ENCODE measurements around the gene RPS4Y1. TPM values are rescaled to one million over a fixed set of nuclear protein-coding genes. Genes with fewer than 3 reads are reported as not detected.

Gene RPS4Y1
- polyA plus RNA-seq, 1 experiment: 512 TPM

DNA sequence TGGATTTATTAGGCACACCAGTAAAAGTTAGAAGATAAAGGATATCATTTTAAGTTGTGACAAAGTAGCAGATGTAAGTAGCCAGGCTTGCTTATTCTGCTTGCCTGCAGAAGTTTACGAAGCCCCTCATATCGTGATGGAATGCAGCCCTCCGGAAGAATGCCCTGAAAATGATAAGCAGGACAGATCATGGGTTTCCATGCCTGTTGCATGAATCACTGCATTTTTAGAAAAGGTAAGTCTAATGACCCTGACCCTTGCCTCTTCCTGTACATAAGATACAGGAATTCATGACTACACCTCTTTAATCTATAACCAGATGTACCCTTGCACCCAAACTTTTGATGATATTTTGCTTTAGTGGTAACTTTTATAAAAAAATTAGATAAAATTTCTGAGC lies 16.9 kb upstream of the RPS4Y1 start:
- CTCF ChIA-PET: no interaction called here
- POLR2A ChIA-PET: no interaction called here
- Histone ChIP-seq H3K36me3 (ENCODE audit: control insufficient read depth, insufficient read depth, low read length) (no peaks in the 10 kb centered on the region), H3K27me3 (ENCODE audit: control insufficient read depth, insufficient read depth, low read length) (no peaks in the 10 kb centered on the region; the same call in none of the 2 replicates), H3K4me3 (ENCODE audit: low read depth, low read length) (no peak overlapping the region)
- TF ChIP-seq, protein P1, sequence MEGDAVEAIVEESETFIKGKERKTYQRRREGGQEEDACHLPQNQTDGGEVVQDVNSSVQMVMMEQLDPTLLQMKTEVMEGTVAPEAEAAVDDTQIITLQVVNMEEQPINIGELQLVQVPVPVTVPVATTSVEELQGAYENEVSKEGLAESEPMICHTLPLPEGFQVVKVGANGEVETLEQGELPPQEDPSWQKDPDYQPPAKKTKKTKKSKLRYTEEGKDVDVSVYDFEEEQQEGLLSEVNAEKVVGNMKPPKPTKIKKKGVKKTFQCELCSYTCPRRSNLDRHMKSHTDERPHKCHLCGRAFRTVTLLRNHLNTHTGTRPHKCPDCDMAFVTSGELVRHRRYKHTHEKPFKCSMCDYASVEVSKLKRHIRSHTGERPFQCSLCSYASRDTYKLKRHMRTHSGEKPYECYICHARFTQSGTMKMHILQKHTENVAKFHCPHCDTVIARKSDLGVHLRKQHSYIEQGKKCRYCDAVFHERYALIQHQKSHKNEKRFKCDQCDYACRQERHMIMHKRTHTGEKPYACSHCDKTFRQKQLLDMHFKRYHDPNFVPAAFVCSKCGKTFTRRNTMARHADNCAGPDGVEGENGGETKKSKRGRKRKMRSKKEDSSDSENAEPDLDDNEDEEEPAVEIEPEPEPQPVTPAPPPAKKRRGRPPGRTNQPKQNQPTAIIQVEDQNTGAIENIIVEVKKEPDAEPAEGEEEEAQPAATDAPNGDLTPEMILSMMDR (IDR thresholded peaks at IDR 0.05; ENCODE audit: insufficient read depth, low read depth, low read length): no peak
- DNase-seq (ENCODE audit: low read depth): no peak

DNA sequence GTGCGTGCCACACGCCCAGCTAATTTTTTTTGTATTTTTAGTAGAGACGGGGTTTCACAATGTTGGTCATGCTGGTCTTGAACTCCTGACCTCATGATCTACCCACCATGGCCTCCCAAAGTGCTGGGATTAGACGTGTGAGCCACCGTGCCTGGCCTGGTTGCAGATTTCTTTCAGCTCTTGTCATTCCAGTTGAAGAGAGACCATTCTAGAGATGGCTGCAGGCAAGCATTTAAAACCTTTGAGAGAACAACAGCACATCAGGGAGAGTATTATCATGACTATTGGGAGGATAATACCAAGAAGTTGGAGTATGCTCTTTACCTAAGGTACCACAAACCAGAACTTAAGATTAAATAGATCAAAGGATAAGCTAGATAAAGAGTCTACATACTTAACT lies 12.9 kb upstream of the RPS4Y1 start:
- DNase-seq (ENCODE audit: low read depth): no peak
- Histone ChIP-seq H3K4me3 (ENCODE audit: low read depth, low read length) (no peak overlapping the region), H3K27me3 (ENCODE audit: control insufficient read depth, insufficient read depth, low read length) (no peaks in the 10 kb centered on the region; the same call in none of the 2 replicates), H3K36me3 (ENCODE audit: control insufficient read depth, insufficient read depth, low read length) (no peaks in the 10 kb centered on the region)
- TF ChIP-seq, protein P1 (IDR thresholded peaks at IDR 0.05; ENCODE audit: insufficient read depth, low read depth, low read length): no peak
- ChIA-PET POLR2A (no interaction called here), CTCF (no interaction called here)

DNA sequence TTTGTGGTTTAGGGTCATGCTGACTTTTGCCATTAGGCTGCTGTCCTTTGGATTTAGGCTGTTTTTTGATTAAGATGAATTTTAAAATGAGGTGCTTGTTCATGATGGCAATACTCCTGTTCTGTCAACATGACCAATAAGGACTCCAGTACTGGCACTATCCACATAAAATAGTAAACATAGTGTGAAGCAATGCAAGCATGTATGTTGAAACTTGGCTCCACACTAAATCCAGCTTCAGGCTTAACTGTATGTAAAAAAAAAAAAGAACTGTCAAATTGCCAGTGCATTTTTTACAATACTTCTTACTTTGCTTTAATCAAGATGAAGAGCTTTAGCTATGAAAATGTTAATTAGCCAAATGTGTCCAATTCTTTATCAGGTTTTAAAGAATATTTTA lies 6.2 kb upstream of the RPS4Y1 start:
- POLR2A ChIA-PET: no interaction called here
- no peak for DNase-seq (ENCODE audit: low read depth)
- Histone ChIP-seq H3K36me3 (ENCODE audit: control insufficient read depth, insufficient read depth, low read length) (no peaks in the 10 kb centered on the region), H3K27me3 (ENCODE audit: control insufficient read depth, insufficient read depth, low read length) (no peaks in the 10 kb centered on the region), H3K4me3 (ENCODE audit: low read depth, low read length) (no peak overlapping the region)
- TF ChIP-seq, protein P1 (IDR thresholded peaks at IDR 0.05; ENCODE audit: insufficient read depth, low read depth, low read length): no peak
- CTCF ChIA-PET: no interaction called here

DNA sequence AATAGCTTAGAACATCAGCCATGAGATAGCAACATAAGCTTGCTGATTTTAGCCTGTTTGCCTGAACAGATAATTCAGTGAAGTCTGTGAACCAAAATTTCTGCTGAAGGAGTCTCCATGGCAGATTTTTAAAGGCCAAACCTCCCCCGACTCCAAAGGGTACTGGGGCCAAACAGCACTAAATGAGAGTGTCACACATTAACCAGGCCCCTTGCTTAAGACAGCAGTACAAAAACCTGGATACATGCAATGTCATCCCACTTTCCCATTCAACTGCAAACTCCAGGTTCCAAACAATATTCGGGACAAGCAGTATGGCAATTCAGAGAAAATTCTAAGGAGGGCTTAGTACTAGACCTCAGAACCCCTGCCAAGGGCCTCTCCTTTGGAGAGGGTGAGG lies 4.3 kb upstream of the RPS4Y1 start:
- POLR2A ChIA-PET: no interaction called here
- no peak for DNase-seq (ENCODE audit: low read depth)

DNA sequence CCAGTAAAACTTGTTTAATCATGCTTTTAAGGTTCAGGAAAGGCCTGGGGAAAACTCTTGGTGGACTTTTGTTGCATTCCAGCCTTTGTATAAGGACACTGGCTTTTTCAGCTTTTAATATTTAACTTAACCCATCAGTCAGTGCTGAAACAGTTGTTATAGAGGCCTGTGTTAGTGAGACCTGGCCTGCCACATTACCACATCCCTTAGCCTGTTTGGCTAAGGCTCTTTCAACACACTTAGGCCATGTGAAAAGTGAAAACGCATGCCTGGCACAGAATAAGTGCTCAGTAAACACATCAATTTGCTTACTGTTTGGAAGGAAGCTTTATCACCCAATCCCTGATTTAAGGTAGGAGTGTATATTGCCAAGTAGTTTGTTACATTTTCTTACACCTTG lies 3.5 kb upstream of the RPS4Y1 start:
- no peaks in the 10 kb centered on the region for H3K27me3 ChIP-seq (ENCODE audit: control insufficient read depth, insufficient read depth, low read length)
- no peak overlapping the region for H3K4me3 ChIP-seq (ENCODE audit: low read depth, low read length)
- CTCF ChIA-PET: no interaction called here
- no peak for DNase-seq (ENCODE audit: low read depth)
- POLR2A ChIA-PET: no interaction called here
- TF ChIP-seq, protein P1 (IDR thresholded peaks at IDR 0.05; ENCODE audit: insufficient read depth, low read depth, low read length): no peak
- H3K36me3 ChIP-seq (ENCODE audit: control insufficient read depth, insufficient read depth, low read length): no peaks in the 10 kb centered on the region

More for the DNA sequence above, 4.3 kb upstream of the RPS4Y1 start:
- H3K27me3 ChIP-seq (ENCODE audit: control insufficient read depth, insufficient read depth, low read length): no peaks in the 10 kb centered on the region
- H3K4me3 ChIP-seq (ENCODE audit: low read depth, low read length): no peak overlapping the region
- TF ChIP-seq, protein P1 (IDR thresholded peaks at IDR 0.05; ENCODE audit: insufficient read depth, low read depth, low read length): no peak
- no peaks in the 10 kb centered on the region for H3K36me3 ChIP-seq (ENCODE audit: control insufficient read depth, insufficient read depth, low read length)
- CTCF ChIA-PET: no interaction called here
